ENCODE results near the gene GNG3.

Gene GNG3

DNA sequence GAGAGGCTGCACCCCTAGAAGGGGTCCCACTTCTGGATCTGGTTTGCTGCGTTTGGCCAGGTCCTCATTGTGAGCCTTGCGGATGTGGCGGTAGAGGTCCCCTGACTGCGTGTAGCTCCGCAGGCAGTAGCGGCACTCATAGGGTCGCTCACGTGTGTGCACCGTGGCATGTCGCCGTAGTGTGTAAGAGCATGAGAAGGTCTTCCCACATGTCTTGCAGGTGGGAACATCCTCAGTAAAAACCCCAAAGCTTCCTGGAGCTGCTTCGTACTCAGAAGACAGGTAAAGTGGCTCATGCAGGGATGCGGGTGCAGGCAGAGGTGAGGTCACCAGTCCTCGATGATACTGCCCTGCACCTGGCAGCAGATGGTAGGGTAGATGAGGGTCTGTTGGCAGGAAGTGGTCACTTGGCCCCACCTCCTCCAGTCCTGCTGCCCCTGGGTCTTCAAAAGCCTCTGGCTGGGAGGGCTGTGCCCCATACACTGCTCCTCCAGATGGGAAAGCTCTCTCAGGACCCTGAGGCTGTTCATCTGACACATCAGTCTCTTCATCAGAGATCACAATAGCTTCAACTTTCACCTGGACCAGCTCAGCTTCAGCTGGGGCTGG is 44.8 kb downstream of the GNG3 start:
- Histone ChIP-seq H3K9me3 (ENCODE audit: low read length) (no peaks in the 10 kb centered on the region), H3K4me1 (ENCODE audit: insufficient read depth, low read length) (peaks cover 18% of the 10 kb centered on the region), H3K4me3 (ENCODE audit: low read depth in 1 of 2, low read length in 2 of 2) (no peak overlapping the region), H3K27me3 (ENCODE audit: control insufficient read depth in 1 of 2, insufficient read depth in 2 of 2, low read length in 2 of 2) (no peaks in the 10 kb centered on the region), H3K9ac (ENCODE audit: low read length) (no peak overlapping the region), H3K36me3 (ENCODE audit: insufficient read depth, low read length) (peaks cover 21% of the 10 kb centered on the region), H3K27ac (ENCODE audit: low read depth, low read length) (no peak overlapping the region)

DNA sequence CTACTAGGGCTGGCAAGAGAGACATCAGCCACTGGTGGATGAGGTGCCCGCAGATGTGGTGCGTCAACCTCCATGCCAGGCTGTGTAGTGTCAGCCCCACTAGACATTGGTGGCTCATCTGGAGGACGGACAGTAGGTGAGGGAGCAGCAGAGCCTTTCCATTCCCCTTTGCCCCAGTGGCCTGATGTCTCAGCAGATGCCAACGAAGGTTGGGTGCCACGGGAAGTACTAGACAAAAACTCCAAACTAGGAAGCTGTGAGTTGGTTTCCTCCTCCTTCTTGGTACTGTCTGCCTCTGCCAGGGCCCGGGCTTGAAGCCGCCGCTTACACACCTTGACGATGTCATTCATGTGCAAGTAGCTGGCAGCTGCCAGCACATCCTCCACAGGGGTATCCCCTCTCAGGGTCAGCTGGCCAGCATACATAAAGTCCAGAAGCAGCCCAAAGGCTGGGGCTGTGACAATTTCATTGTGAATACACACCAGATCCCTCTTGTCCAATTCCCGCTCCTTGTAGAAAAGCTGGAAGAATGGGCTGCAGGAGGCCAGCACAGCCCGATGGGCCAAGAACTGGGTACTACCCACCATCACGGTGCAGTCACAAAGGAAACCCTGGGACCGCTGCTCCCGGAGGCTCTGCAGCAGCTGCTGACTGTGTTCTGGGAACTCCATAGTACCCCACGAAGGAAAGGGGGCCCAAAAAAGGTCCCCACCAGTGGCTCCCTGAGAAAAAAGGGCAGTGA is 45.7 kb downstream of the GNG3 start:
- peak overlapping the region; percentile 94 for H3K27ac ChIP-seq (ENCODE audit: low read depth, low read length)
- peaks cover 18% of the 10 kb centered on the region for H3K4me1 ChIP-seq (ENCODE audit: insufficient read depth, low read length)
- no peaks in the 10 kb centered on the region for H3K9me3 ChIP-seq (ENCODE audit: low read length)
- peaks cover 21% of the 10 kb centered on the region for H3K36me3 ChIP-seq (ENCODE audit: insufficient read depth, low read length)
- H3K9ac ChIP-seq (ENCODE audit: low read length), result no peak overlapping the region
- peak overlapping the region; percentile 78 to 92 for H3K4me3 ChIP-seq (ENCODE audit: low read depth in 1 of 2, low read length in 2 of 2)
- no peaks in the 10 kb centered on the region for H3K27me3 ChIP-seq (ENCODE audit: control insufficient read depth in 1 of 2, insufficient read depth in 2 of 2, low read length in 2 of 2)

DNA sequence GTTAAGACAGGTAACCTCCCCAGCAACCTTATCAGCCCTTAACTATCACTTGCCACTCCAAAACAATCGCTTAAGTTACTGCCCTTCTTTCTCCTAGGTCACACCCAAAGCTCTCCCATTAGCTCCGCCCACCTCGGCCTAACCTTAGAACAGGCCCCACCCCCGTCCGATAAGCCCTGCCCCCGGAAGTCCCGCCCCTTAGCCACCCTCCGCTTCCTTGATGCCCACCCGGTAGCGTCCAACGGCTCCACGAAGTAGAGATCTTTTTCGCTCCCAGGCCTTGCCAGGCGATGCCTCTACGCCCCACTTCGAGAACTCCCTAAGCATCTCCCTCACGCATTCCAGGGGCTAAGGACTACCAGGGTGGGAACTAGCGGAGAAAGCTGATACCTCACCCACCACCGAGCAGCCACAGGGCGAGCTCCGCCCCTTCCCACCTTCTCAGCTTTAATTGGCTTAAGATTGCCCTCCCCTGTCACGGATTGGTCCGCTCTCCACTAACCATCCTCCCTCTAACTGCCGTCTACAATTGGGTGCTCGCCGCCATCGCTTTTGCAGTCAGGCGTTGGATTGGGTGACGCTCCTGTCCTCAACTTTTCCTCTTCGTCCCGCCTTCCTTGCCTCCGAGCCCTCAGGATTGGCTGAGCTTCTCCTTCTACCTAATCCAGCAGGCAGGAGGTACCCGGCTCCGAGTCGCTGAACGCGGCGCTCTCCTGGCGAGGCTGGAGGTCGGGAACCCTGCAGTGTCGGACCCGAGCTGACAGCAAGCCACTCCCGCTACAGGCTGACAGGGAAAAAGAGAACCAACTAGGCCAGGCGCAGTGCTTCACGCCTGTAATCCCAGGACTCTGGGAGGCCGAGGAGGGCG is 46.5 kb downstream of the GNG3 start, which contains the start of gene ZBTB3:
ZBTB3 (minus strand) TSS at position 425 of the 868 bp plus-strand sequence. CDS start 496 bp downstream, outside the sequence.
- Histone ChIP-seq H3K27me3 (ENCODE audit: control insufficient read depth in 1 of 2, insufficient read depth in 2 of 2, low read length in 2 of 2) (no peaks in the 10 kb centered on the region), H3K4me1 (ENCODE audit: insufficient read depth, low read length) (peaks cover 18% of the 10 kb centered on the region), H3K36me3 (ENCODE audit: insufficient read depth, low read length) (peaks cover 20% of the 10 kb centered on the region), H3K9me3 (ENCODE audit: low read length) (no peaks in the 10 kb centered on the region), H3K27ac (ENCODE audit: low read depth, low read length) (peak within 1 kb of the TSS; percentile 94), H3K9ac (ENCODE audit: low read length) (peak within 1 kb of the TSS; percentile 68), H3K4me3 (ENCODE audit: low read depth in 1 of 2, low read length in 2 of 2) (peak within 1 kb of the TSS; percentile 78 to 92)

DNA sequence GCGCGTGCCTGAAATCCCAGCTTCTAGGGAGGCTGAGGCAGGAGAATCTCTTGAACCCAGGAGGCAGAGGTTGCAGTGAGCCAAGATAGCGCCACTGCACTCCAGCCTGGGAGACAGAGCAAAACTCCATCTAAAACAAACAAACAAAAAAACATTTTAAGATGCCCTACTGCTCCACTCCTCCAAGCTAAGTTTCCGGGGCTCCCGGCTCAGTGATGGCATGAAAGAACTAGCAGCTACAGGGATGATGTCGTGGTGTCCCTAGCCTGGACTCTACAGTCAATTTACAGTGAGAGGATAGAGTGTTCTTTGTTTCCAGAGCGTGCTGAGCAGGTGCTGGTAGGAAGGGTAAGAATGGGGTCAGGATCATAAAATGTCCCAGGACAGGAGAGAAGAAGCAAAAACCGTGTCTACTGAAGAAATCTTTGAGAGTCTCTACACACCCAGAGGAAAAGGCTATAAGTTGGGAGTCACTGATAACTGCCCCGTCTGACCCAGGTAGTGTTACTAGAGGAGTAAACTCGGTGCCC is 47.7 kb downstream of the GNG3 start:
- H3K27me3 ChIP-seq (ENCODE audit: control insufficient read depth in 1 of 2, insufficient read depth in 2 of 2, low read length in 2 of 2), result no peaks in the 10 kb centered on the region
- H3K9me3 ChIP-seq (ENCODE audit: low read length), result no peaks in the 10 kb centered on the region
- H3K27ac ChIP-seq (ENCODE audit: low read depth, low read length), result no peak overlapping the region
- H3K4me3 ChIP-seq (ENCODE audit: low read depth in 1 of 2, low read length in 2 of 2), result no peak overlapping the region
- peaks cover 18% of the 10 kb centered on the region for H3K4me1 ChIP-seq (ENCODE audit: insufficient read depth, low read length)
- peaks cover 15% of the 10 kb centered on the region for H3K36me3 ChIP-seq (ENCODE audit: insufficient read depth, low read length)
- peak overlapping the region; percentile 68 for H3K9ac ChIP-seq (ENCODE audit: low read length)

DNA sequence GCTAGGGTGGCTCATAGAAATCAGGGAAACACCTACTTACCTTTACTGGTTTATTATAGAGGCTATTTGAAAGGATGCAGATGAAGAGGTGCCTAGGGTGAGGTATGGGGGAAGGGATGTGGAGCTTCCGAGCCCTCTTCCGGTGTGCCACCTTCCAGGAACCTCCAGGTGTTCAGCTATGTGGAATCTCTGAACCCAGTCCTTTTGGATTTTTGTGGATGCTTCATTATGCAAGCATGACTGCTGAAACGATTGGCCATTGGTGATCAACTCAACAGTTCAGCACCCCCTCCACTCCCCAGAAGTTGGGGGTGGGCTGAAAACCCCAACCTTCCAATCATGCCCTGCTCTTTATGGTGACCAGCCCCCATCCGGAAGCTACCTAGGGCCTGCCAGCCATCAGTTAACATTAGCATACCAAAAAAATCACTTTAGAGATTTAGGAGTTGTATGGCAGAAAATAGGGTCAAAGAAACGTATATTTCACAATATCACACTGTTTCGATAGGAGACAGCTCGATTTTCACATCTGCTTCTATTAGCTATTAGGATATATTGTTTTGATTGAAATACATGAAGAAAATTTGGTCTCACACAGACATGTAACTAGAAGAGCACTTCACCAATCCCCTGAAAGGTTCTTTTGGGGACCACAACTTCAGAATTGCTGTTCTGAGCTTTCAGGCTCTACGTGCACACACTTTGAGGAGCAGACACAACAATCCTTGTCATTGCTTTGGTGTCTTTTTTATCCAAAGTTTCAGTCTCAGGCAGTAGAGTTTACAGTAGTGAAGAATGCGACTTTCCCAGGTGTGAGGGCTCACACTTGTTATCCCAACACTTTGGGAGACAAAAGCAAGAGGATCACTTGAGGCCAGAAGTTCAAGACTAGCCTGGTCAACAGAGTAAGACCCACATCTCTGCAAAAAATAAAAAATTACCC is 50.6 kb downstream of the GNG3 start:
- H3K9ac ChIP-seq (ENCODE audit: low read length), result no peak overlapping the region
- no peak overlapping the region for H3K27ac ChIP-seq (ENCODE audit: low read depth, low read length)

More for the DNA sequence above, 50.6 kb downstream of the GNG3 start:
- Histone ChIP-seq H3K9me3 (ENCODE audit: low read length) (no peaks in the 10 kb centered on the region), H3K36me3 (ENCODE audit: insufficient read depth, low read length) (peaks cover 2% of the 10 kb centered on the region), H3K4me1 (ENCODE audit: insufficient read depth, low read length) (peaks cover 16% of the 10 kb centered on the region), H3K4me3 (ENCODE audit: low read depth in 1 of 2, low read length in 2 of 2) (no peak overlapping the region), H3K27me3 (ENCODE audit: control insufficient read depth in 1 of 2, insufficient read depth in 2 of 2, low read length in 2 of 2) (no peaks in the 10 kb centered on the region)

All from muscle layer of colon (tissue), 2 donors.